Pancreas (tissue), 10 donors: ENCODE data around the gene TAS1R1. TPM values are rescaled to one million over a fixed set of nuclear protein-coding genes. Genes with fewer than 3 reads are reported as not detected.
A peak's percentile ranks its signal among the peaks of the same experiment; 100 is the strongest.
"Not testable (repeated sequence)": the region's sequence is repeated elsewhere in the genome, so short reads cannot be mapped to it uniquely, and the experiment has no call there.

Source experiments
- ATAC-seq, 4 donors: fragments of 200-7000 bp; cut with Tn5 transposase; one replicate each; pipeline versions ENCODE4 v1.8.0 to v1.9.1; 2020; ENCODE audit warnings: mild to moderate bottlenecking in 4 of 4, moderate library complexity in 4 of 4
- DNase-seq, 6 donors: peaks; one replicate each; pipeline ENCODE4 v3.0.0-alpha.2; 2020
- FAIRE-seq: peaks from 2 replicates; lab custom pipeline; 2012; peaks lifted over from hg19 to GRCh38; lab: Jason Lieb, UNC
- H3K27ac ChIP-seq, 4 donors: fragments of 200-600 bp; sonication (generic); 1 replicate in 3 of 4; 2 replicates in 1 of 4; pipeline versions ENCODE4 v1.5.0 to v1.8.0; 2020
- H3K27me3 ChIP-seq, 4 donors: fragments of 200-600 bp; one replicate each; pipeline ENCODE4 v1.8.0; 2021
- H3K36me3 ChIP-seq, 3 donors: fragments of 200-600 bp; sonication (generic) in 1 of 3; one replicate each; pipeline versions ENCODE4 v1.5.0 to v1.8.0; 2020 to 2021
- H3K4me1 ChIP-seq, 3 donors: fragments of 200-600 bp; one replicate each; pipeline ENCODE4 v1.8.0; 2021
- H3K4me3 ChIP-seq, 4 donors: fragments of 200-600 bp; sonication (generic) in 2 of 4; one replicate each; pipeline versions ENCODE4 v1.5.0 to v1.8.0; 2020 to 2021
- H3K9me3 ChIP-seq, 4 donors: fragments of 200-600 bp; one replicate each; pipeline ENCODE4 v1.8.0; 2021
- CTCF ChIP-seq, 4 donors: fragments of 200-600 bp; sonication (generic) in 3 of 4; IDR thresholded peaks; one replicate each; pipeline versions ENCODE4 v1.5.0 to v1.8.0; 2021; ENCODE audit warnings: antibody characterized with exemption in 4 of 4
- WGBS, 2 donors: extraction: QIAGEN DNeasy Blood & Tissue Kit; methylation state at CpG; one replicate each; pipeline ENCODE4 v1.1.7; 2013; 5-methylcytosine and 5-hydroxymethylcytosine counted together
- intact Hi-C, 3 donors: fragments of 100-400 bp; cut with DNase I; formaldehyde crosslinking; loops; one replicate each; pipeline versions ENCODE4 v1.11.1 to v1.14.2; 2022
- polyA plus RNA-seq, 2 donors: library from polyadenylated mRNA; stranded (reverse); fragments of 200-250 nt; gene quantifications; one replicate each; pipeline ENCODE4 v1.2.3, GENCODE V29; 2013
- total RNA-seq, 6 donors: library from RNA; stranded (reverse); fragmentation: NEBNext Ultra II Directional in 4 of 6; extraction: Animal tissue kit (Norgen Biotek cat#: 25700) in 4 of 6; gene quantifications; one replicate each; pipeline versions ENCODE4 v1.2.1 to v1.2.4, GENCODE V29; 2021 to 2023
- donor health status: healthy with polysubstance abuse.
- donor health status: DM: no; HTN: no; CAD: no; lungs with moderate emphysema.
- donor health status: DM: no; HTN: no; CAD: no.
- donor health status: control.
- donor health status: control.
- donor health status: Bipolar disorder and iron deficiency.
- donor health status: DM: yes; HTN: yes; CAD: no.
- donor health status: DM: no; HTN: no; CAD: no.
- donor health status: DM: no; HTN: no; CAD: no.
- donor health status: DM: yes; HTN: yes; CAD: no.

Gene TAS1R1
- total and polyA plus RNA-seq, 8 donors, result not detected

GRCh38 chr1:6554031-6554906 lies 838 bp upstream of the TAS1R1 start, which contains the start of gene NOL9:
TSS of gene NOL9 (minus strand) at chr1:6554513. CDS start at chr1:6554502, 11 bp downstream.
- Histone ChIP-seq H3K27me3 (no peaks in the 10 kb centered on the region), H3K4me1 (peaks cover 0 to 17% (median 11%) of the 10 kb centered on the region in 3 donors), H3K27ac (peak within 1 kb of the TSS; percentile 37 to 60 (median 52)), H3K36me3 (peaks cover 3 to 10% (median 9%) of the 10 kb centered on the region in 3 donors), H3K4me3 (peak within 1 kb of the TSS; percentile 94 to 100 (median 100)), H3K9me3 (no peaks in the 10 kb centered on the region)
- intact Hi-C loops, result loop anchor here in 1 of 3 donors (10.0 kb wide), 1 partner anchor 91 kb away; no protein-coding TSS in a partner anchor
- ATAC-seq (peak; percentile 98 to 100 (median 100)), FAIRE-seq (no peak), DNase-seq (peak; percentile 90 to 98 (median 94))
- TF ChIP-seq CTCF (IDR thresholded peaks at IDR 0.05), result peak; percentile 89 to 98 (median 97)
- WGBS, 2 donors, result 0 to 1% methylated on average over 80 to 87 of the region's 87 CpGs

DNA sequence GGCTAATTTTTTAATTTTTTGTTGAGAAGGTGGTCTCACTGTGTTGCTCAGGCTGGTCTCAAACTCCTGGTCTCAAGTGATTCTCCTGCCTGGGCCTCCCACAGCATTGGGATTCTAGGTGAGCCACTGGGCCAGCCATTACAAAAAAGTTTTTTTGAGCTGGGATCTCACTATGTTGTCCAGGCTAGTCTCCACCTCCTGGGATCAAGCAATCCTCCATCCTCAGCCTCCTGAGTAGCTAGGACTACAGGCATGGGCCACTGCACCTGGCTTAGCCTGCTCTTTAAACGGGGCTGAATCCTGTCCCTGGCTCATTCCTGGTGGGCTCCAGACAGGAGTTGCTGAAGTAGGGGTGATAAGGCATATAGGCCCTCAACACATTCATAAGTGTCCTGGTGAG lies 2.5 kb downstream of the TAS1R1 start:
- no peak for FAIRE-seq
- TF ChIP-seq CTCF (IDR thresholded peaks at IDR 0.05), result no peak
- Histone ChIP-seq H3K9me3 (no peaks in the 10 kb centered on the region), H3K27ac (no peak overlapping the region), H3K27me3 (no peaks in the 10 kb centered on the region), H3K4me1 (peaks cover 0 to 15% (median 9%) of the 10 kb centered on the region in 3 donors), H3K4me3 (no peak overlapping the region), H3K36me3 (no peaks in the 10 kb centered on the region)
- no peak for ATAC-seq
- no peak for DNase-seq
- 69 to 84% methylated on average over 1 of the region's 1 CpG for WGBS, 2 donors
- intact Hi-C loops, result loop anchor here in 1 of 3 donors (10.0 kb wide), 1 partner anchor 87 kb away; no protein-coding TSS in a partner anchor

DNA sequence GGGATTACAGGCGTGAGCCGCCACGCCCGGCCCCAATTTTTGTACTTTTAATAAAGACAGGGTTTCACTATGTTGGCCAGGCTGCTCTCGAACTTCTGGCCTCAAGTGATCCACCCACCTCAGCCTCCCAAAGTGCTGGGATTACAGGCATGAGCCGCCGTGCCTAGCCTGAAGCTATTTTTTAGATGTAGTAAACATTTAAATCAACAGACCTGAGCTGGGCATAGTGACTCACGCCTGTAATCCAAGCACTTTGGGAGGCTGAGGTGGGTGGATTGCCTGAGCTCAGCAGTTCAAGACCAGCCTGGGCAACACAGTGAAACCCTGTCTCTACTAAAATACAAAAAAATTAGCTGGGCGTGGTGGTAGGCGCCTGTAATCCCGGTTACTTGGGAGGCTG lies 4.1 kb downstream of the TAS1R1 start:
- H3K9me3 ChIP-seq, H3K4me1 ChIP-seq, ATAC-seq, H3K27ac ChIP-seq, H3K36me3 ChIP-seq, H3K27me3 ChIP-seq, DNase-seq, H3K4me3 ChIP-seq, FAIRE-seq: not testable (repeated sequence)
- intact Hi-C loops, result loop anchor here in 1 of 3 donors (10.0 kb wide), 1 partner anchor 86 kb away; no protein-coding TSS in a partner anchor
- 64 to 78% methylated on average over 11 of the region's 11 CpGs for WGBS, 2 donors

DNA sequence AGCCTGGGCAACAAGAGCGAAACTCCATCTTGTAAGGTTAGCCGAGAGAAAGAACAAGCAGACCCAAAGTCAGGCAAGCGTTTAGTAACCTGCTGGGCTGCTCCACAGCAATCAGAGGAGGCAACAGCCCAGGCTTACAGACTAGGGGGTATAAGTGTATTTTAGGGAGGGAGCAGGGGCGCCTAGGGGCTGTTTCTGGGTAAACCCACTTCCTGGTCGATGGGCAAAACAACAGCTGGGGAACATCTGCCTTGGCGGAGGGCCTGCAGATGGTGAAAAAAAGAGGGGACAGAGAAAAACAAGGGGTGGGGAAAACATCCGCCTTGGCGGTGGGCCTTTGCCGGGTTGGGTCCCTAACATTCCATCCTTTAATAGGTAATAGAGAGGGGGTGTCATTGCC lies 5.2 kb downstream of the TAS1R1 start:
- DNase-seq (no peak), ATAC-seq (no peak), FAIRE-seq (no peak)
- Histone ChIP-seq H3K4me1 (no peaks in the 10 kb centered on the region), H3K9me3 (no peaks in the 10 kb centered on the region), H3K27ac (no peak overlapping the region), H3K36me3 (no peaks in the 10 kb centered on the region), H3K27me3 (no peaks in the 10 kb centered on the region), H3K4me3 (no peak overlapping the region)
- intact Hi-C loops, result no loop called here
- WGBS, 2 donors, result 60 to 62% methylated on average over 9 of the region's 9 CpGs
- TF ChIP-seq CTCF (IDR thresholded peaks at IDR 0.05), result no peak

- H3K4me1 ChIP-seq, result no peaks in the 10 kb centered on the region
- no peaks in the 10 kb centered on the region for H3K27me3 ChIP-seq
- ATAC-seq (no peak), DNase-seq (no peak), FAIRE-seq (no peak)
- H3K27ac ChIP-seq, result no peak overlapping the region
- H3K4me3 ChIP-seq, result no peak overlapping the region
- no peak for TF ChIP-seq CTCF (IDR thresholded peaks at IDR 0.05)
- 75 to 82% methylated on average over 11 of the region's 11 CpGs for WGBS, 2 donors
- intact Hi-C loops, result no loop called here
- no peaks in the 10 kb centered on the region for H3K36me3 ChIP-seq
- H3K9me3 ChIP-seq, result no peaks in the 10 kb centered on the region
These were observed 13.9 kb downstream of the TAS1R1 start for GRCh38 chr1:6569033-6569432.
